ENCODE data around the gene DCBLD1.

Gene DCBLD1

DNA sequence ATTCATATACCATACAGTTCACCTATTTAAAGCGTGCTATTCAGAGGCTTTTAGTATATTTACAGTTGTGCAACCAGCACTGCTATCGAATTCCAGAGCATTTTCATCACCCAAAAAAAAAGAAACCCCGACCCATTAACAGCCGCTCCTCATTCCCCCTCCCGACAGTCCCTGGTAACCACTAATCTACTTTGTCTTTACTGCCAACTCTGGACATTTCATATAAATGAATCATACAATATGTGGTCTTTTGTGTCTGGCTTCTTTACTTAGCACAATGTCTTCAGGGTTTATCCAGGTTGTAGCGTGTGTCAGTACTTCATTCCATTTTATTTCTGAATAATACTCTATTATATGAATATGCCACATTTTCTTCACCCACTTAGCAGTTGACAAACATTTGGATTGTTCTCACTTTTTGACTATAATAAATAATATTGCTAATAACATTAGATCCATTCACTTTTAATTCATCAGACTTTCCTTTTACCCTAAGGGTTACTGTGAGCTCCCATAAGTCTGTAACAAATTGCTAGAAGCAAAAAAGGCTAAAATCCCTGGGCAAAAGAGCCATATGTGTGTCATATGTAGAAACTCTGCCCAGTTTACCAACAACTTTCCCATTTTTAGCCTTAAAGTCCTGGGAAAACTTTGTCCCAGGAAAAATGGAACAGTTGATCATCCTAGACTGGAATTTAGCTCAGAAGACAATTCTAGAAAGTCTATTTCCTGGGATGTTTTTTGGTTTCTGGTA, 33.6 kb upstream of the DCBLD1 start:
- H3K4me3 ChIP-seq (replicated peaks in 1 of 2; ENCODE audit: low read depth in 2 of 2, low read length in 2 of 2), result no peak overlapping the region
- DNase-seq (ENCODE audit: low read depth in 2 of 2), result peak; percentile 93 to 97
- TF ChIP-seq, protein P1, sequence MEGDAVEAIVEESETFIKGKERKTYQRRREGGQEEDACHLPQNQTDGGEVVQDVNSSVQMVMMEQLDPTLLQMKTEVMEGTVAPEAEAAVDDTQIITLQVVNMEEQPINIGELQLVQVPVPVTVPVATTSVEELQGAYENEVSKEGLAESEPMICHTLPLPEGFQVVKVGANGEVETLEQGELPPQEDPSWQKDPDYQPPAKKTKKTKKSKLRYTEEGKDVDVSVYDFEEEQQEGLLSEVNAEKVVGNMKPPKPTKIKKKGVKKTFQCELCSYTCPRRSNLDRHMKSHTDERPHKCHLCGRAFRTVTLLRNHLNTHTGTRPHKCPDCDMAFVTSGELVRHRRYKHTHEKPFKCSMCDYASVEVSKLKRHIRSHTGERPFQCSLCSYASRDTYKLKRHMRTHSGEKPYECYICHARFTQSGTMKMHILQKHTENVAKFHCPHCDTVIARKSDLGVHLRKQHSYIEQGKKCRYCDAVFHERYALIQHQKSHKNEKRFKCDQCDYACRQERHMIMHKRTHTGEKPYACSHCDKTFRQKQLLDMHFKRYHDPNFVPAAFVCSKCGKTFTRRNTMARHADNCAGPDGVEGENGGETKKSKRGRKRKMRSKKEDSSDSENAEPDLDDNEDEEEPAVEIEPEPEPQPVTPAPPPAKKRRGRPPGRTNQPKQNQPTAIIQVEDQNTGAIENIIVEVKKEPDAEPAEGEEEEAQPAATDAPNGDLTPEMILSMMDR (IDR thresholded peaks at IDR 0.05; ENCODE audit: low read depth, low read length), result no peak

DNA sequence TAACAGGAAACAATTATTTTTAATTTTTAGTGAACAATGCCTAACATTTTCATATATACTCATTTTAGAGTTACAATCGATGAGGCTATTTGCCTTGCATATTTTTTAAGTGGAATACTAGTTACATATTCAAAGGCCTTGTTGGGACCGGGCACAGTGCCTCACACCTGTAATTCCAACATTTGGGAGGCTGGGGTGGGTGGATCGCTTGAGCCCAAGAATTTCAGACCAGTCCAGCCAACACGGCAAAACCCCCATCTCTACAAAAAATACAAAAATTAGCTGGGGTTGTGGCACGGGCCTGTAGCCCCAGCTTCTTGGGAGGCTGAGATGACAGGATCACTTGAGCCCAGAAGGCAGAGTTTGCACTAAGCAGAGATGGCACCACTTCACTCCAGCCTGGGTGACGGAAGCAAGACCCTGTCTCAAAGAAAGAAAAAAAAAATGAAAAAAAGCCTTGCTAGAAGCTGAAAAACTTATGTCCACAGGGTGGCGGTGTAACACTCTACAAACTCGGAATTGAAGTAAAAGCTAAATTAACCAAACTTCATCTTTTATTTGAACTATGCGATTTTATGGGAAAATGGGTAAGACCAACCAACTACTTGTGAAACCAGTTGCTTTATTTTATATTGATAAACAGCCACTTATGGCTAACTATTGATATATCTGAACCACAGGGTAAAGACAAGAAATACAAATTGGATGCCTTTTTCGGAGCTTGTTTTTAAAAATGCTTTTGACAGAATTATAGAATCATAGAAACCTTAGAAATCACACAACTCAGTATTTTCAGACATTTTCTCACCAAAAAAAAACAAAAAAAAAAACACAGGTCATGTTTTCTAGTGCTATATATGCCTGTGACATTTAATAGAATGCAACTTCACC, 32.7 kb upstream of the DCBLD1 start:
- H3K4me3 ChIP-seq (replicated peaks in 1 of 2; ENCODE audit: low read depth in 2 of 2, low read length in 2 of 2), result no peak overlapping the region
- peak; percentile 89 to 94 for DNase-seq (ENCODE audit: low read depth in 2 of 2)
- TF ChIP-seq, protein P1 (IDR thresholded peaks at IDR 0.05; ENCODE audit: low read depth, low read length), result peak; percentile 60

DNA sequence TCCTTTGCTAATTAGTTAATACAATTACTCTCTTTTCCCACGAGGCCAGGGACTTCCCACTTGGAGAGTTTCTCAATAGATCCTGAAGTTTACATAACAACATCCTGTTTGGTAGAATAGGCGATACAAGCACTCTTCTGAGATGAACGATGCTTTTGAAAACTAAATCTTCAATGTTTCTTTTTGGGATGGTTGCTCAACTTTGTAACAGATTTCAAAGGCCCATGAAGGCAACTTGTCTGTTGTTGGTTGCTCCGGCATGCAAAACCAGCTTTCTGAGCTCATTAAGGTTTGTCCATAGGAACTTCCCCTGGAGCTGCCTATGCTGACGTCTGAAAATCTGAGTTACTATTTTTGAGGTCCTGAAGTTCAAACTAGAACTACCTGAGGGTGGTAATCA, 30.8 kb upstream of the DCBLD1 start:
- H3K4me3 ChIP-seq (replicated peaks in 1 of 2; ENCODE audit: low read depth in 2 of 2, low read length in 2 of 2), result no peak overlapping the region
- TF ChIP-seq, protein P1 (IDR thresholded peaks at IDR 0.05; ENCODE audit: low read depth, low read length), result no peak
- DNase-seq (ENCODE audit: low read depth in 2 of 2), result peak in 1 of 2 donors; percentile 44

DNA sequence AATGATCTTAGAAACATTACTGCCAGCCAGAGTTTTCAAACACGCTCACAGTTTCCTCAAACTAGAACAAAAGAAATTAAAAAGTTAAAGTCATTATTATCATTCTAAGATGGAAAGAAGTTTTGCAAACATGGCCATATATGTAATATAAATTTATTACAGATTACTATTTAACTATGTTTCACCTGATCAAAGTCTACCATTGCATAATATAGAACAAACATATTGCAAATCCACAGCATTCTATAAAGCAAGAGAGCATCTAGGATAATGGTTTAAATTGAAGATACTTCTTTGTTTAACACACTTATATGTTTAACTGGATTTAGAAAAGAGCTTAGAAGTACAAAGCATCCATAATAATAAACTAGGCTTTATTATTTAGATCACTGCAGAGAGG, 26.2 kb upstream of the DCBLD1 start:
- DNase-seq (ENCODE audit: low read depth in 2 of 2), result no peak
- TF ChIP-seq, protein P1 (IDR thresholded peaks at IDR 0.05; ENCODE audit: low read depth, low read length), result no peak
- H3K4me3 ChIP-seq (replicated peaks in 1 of 2; ENCODE audit: low read depth in 2 of 2, low read length in 2 of 2), result no peak overlapping the region

DNA sequence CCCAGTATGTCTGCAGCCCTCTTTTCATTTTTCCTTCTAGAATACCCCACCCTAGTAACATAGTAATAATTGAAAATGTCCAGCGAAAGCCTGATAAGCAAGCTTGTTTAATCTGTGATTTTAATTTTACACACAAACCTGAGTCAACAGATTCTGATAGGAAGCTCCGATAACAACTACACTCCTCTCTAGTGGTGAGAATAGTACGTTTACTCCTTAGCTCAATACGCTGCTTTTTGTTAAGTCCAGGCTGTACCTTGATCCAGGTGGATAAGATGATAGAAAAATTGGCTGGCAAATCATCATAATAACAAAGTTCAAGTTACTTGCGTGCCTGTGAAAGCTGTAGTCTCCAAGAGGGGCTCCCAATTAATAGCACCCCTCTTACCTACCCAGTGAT, 25.5 kb upstream of the DCBLD1 start:
- TF ChIP-seq, protein P1 (IDR thresholded peaks at IDR 0.05; ENCODE audit: low read depth, low read length), result no peak
- no peak for DNase-seq (ENCODE audit: low read depth in 2 of 2)
- no peak overlapping the region for H3K4me3 ChIP-seq (replicated peaks in 1 of 2; ENCODE audit: low read depth in 2 of 2, low read length in 2 of 2)

GRCh38 chr6:117459204-117459944, 23.1 kb upstream of the DCBLD1 start:
- TF ChIP-seq, protein P1 (IDR thresholded peaks at IDR 0.05; ENCODE audit: low read depth, low read length), result no peak
- no peak overlapping the region for H3K4me3 ChIP-seq (replicated peaks in 1 of 2; ENCODE audit: low read depth in 2 of 2, low read length in 2 of 2)
- DNase-seq (ENCODE audit: low read depth in 2 of 2), result no peak

Data from cardiac fibroblast (primary cell).